ENCODE measurements around the gene SPRR4.

SPRR4 gene, protein sequence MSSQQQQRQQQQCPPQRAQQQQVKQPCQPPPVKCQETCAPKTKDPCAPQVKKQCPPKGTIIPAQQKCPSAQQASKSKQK

DNA sequence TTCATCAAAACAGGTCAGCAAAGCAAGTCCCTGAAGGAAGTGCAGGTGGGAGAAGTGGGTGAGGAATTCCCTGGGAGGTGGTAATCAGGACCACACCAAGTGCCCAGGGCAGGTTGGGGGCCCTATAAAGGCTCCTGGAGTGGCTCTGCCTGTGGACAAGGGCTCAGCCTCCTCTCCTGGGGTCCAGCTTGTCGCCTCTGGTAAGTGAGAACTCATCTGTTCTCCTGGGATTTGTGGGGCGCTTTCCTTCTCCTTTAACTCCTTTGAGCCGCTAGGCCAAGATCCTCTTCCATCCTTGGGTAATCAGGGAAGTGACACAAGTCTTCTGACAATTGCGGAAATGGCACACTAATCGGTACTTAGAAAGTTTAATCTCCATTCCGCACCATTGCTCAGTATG lies at the start of gene SPRR4:
Gene SPRR4, plus strand, starts transcription at position 154 of the 400 bp plus-strand sequence. CDS start 1,243 bp downstream, outside the sequence.
- TF ChIP-seq POLR2A (IDR thresholded peaks at IDR 0.05; ENCODE audit: low read depth, low read length), result no peak
- FAIRE-seq (no peak), DNase-seq (ENCODE audit: insufficient read length, low spot score) (no peak)

DNA sequence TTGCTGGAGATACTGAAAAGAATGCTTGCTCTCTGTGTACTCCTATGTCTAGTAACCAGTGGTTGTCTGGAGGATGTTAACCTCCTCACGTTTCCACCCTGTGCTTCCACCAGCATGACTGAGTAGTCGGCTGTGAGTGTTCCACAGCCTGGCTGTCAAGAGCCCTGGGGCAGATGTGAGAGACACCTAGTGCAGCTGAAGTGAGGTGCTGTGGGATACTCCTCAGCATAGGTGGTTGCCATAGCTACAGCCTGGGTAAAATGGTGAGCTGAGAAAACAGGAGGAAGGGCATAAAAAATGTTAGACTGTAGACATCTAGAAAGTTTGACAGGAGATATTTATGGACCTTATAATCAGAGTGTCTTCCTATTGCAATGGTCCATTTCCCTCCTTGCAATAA lies 46.3 kb upstream of the SPRR4 start:
- no peak for TF ChIP-seq POLR2A (IDR thresholded peaks at IDR 0.05; ENCODE audit: low read depth, low read length)
- DNase-seq (ENCODE audit: insufficient read length, low spot score) (no peak), FAIRE-seq (no peak)

DNA sequence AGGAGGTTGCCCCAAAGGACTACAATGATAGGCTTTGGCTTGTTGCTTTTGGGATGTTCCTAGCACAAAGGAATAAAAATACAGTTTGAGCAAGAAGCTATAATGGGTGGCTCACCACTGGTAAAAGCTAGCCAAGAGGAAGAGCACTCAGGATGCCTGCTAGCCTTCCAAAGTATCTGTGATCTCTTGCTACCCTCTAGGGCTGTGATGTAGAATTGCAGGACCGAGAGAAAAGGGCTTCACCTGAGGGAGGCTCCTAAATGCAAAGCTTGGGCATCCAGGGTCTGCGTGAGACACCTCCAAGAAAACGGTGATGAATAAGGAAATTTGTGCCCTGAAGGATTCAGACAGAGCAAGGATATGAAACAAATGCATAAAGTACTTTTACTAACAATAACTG lies 44.4 kb upstream of the SPRR4 start:
- FAIRE-seq, result no peak
- no peak for TF ChIP-seq POLR2A (IDR thresholded peaks at IDR 0.05; ENCODE audit: low read depth, low read length)
- no peak for DNase-seq (ENCODE audit: insufficient read length, low spot score)

DNA sequence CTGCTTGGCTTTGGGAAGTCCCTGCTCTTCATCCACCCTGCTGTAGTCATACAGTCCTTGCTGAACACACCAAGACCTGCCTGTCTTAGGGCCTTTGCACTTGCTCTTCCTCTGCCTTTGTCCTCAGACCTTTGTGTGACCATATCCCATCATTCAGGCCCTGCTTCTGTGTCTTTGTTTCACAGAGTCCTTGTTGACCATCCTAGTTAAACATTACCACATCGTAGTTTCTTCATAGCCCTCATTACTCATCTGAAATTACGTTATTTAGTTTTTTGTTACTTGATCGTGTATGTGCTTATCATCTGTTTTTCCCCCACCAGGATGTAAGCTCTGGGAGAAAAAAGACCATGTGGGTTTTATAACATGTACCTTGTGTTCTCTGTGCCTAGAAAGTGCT lies 41.8 kb upstream of the SPRR4 start:
- no peak for TF ChIP-seq POLR2A (IDR thresholded peaks at IDR 0.05; ENCODE audit: low read depth, low read length)
- DNase-seq (ENCODE audit: insufficient read length, low spot score), result no peak
- no peak for FAIRE-seq

DNA sequence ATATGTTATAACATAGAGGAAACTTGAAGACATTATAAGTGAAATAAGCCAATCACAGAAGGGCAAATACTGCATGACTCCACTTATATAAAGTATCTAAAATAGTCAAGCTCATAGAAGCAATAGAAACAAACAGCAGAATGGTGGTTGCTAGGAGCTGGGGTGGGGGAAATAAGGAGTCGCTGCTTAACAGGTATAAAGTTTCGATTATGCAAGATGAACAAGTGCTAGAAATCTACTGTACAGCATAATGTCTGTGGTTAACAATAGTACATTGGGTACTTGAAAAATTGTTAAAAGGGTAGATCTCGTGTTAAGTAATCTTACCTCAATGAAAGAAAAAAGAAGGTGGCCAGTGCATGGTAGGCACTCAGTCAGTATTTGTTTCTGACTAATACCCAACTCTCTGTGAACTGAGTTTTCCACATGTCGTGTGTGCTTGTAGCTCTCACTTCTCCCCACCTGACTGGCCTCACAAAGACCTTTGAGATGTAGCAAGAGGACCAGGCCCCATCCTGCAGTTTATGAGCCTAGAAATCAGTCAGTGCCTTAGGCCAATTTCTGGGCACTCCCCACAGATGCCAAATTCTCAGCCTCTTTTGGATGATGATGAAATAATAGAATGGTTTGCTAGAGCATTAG lies 38.2 kb upstream of the SPRR4 start:
- no peak for DNase-seq (ENCODE audit: insufficient read length, low spot score)
- no peak for FAIRE-seq
- no peak for TF ChIP-seq POLR2A (IDR thresholded peaks at IDR 0.05; ENCODE audit: low read depth, low read length)

DNA sequence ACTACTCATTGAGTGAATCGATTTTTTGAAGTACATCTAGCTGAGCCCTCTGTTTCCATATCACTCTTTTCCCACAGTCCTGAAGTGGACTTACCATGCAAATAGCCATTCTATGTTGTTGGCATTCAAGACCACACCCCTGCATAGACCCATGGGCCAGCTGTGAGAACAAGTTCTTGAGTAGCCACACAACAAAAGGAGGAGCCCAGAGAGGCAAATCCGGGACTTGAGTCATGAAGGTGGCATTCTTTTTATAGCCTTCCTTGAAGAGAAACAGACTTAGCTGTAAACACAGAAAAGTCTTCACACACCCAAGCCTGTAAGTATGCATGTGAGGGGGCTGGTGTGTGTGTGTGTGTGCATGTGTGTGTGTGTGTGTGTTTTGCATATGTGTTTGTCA lies 37.3 kb upstream of the SPRR4 start:
- no peak for FAIRE-seq
- TF ChIP-seq POLR2A (IDR thresholded peaks at IDR 0.05; ENCODE audit: low read depth, low read length), result no peak

DNA sequence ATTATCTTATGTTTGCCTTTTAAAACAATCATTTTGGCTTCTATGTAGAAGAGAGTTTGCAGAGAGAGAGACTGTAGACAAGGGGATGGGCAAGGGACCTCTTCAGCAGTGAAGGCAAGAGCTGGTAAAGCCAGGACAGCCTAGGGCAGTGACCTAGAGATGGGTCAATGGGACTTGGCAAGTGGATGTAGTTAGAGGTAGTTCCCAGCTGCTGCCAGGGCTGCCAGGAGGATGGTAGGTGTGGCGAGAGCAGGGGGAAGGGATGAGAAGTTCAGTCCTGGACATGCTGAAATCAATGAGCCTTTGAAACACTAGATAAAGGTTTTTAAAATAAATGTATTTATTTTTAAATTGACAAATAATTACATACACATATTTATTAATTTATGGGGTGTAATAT lies 29.8 kb upstream of the SPRR4 start:
- no peak for TF ChIP-seq POLR2A (IDR thresholded peaks at IDR 0.05; ENCODE audit: low read depth, low read length)
- FAIRE-seq (no peak), DNase-seq (ENCODE audit: insufficient read length, low spot score) (no peak)

More for the DNA sequence above, 37.3 kb upstream of the SPRR4 start:
- DNase-seq (ENCODE audit: insufficient read length, low spot score), result no peak

DNA sequence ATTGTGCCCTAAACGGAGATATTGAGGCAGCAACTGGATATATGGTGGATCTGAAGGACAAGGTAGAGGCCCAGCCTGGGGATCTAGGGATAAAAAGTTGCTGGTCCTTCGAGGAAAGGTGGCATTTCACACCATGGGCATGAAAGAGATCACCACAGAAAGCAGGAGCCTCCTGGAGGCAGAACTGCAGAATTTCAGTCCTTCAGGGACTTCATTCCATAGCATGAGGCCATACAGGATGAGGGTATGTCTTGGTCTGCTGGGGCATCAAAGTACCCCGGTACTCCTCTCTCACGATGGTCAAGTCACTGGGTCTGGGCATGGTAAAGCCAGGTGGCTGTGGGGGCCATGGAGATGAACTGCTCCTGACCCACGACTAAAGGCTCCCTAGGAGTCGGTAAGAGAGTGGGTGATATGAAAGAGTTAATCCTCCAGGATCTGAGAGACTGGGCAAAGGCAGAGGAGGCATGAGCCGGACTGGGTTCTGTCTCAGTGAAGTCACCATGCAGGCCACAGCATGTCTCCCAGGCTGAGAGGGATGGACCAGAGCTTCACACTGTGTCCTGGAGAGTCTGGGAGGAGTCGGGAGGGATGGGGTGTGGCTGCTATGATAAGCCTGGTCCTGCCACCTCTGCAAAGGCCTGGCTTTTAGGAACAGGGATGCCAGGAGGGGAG lies 29.3 kb upstream of the SPRR4 start:
- no peak for TF ChIP-seq POLR2A (IDR thresholded peaks at IDR 0.05; ENCODE audit: low read depth, low read length)
- DNase-seq (ENCODE audit: insufficient read length, low spot score) (no peak), FAIRE-seq (no peak)

DNA sequence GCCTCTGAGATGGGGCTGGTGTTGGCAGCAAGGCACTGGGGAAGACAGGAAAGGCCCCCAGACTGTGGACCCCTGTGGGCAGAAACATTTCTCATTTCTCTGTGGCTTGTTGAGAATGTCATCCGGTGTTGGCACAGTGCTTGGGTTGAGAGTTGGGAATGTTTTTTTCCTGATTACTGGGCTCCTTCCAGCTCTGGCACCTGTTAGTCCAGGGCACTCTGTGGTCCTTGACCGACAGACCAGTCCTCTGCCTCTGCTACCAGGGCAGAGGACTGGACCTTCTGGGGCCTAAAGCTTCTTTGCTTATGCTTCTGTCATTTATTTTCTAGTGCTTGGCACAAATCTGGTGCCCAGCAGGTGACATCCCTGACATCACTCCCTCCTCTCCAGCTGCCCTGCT lies 28.3 kb upstream of the SPRR4 start:
- no peak for TF ChIP-seq POLR2A (IDR thresholded peaks at IDR 0.05; ENCODE audit: low read depth, low read length)
- DNase-seq (ENCODE audit: insufficient read length, low spot score) (no peak), FAIRE-seq (no peak)

DNA sequence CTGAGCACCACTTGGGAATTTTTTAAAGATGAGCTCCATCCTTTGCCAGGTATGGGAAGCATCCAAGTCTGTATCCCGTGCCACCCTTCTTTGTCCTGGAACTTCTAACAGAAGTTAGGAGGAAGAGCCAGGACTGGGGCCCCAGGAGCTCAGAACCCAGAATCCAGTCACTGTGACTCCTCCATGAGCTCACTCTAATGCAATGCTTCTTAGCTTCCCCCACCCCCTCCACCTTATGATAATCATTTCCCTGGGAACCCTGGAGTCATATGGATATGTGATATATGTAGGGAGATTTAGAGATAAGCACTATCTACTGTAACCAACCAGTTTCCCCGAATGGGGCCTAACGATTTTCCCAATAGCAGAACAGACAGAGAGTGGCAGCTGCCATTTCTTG lies 24.2 kb upstream of the SPRR4 start:
- FAIRE-seq (no peak), DNase-seq (ENCODE audit: insufficient read length, low spot score) (no peak)
- no peak for TF ChIP-seq POLR2A (IDR thresholded peaks at IDR 0.05; ENCODE audit: low read depth, low read length)

DNA sequence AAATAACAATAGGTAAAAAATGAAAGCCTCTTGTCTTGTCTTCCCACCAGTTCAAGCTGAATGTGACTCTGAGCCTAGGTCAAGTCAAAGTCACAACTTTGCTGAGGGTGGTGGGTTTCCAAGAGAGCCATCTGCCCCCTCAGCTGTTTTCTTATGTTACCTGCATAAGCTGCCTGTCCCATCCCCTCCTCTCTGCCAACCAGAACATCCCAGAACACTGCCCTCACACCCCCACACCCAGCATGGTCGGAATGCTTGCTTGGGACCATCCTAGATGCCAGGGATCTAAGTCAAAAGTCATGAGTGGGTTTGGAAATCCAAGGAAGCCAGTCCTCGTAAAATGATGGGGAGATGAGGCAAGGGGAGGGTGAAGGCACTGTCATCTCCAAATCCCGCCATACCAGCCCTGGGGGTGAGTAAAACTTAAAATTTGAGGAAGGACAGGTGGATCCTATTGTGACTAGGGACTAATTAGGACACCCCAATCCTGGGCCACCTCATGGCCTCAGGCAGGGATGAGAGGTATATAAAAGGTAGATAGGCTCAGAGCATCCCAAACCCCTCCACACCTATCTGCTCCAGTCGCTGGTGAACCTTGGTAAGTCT lies 23.7 kb upstream of the SPRR4 start, which contains the start of gene SPRR5:
Gene SPRR5, plus strand, starts transcription at position 556 of the 606 bp plus-strand sequence. CDS start 1,349 bp downstream, outside the sequence.
- DNase-seq (ENCODE audit: insufficient read length, low spot score), result no peak
- no peak for FAIRE-seq
- TF ChIP-seq POLR2A (IDR thresholded peaks at IDR 0.05; ENCODE audit: low read depth, low read length), result no peak

DNA sequence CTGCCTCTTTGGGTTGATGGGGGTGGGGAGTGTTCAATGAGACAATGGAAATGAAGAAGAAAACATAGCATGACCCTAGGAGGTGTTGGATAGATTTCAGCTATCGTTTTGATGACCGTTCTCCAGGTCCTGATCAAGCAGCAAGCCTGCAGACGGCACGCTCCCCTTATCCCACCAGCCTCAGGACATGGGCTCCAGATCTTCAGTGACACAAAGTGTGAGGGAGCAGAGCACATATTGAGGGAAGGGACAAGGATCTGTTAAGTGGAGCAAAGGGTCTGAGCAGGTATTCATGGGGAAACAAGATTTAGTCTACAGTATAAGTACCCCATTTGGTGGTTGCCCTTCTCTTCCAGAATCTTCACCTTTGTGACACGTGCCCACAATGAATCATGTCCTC lies 18.7 kb upstream of the SPRR4 start:
- FAIRE-seq, result no peak
- no peak for TF ChIP-seq POLR2A (IDR thresholded peaks at IDR 0.05; ENCODE audit: low read depth, low read length)
- DNase-seq (ENCODE audit: insufficient read length, low spot score), result no peak

DNA sequence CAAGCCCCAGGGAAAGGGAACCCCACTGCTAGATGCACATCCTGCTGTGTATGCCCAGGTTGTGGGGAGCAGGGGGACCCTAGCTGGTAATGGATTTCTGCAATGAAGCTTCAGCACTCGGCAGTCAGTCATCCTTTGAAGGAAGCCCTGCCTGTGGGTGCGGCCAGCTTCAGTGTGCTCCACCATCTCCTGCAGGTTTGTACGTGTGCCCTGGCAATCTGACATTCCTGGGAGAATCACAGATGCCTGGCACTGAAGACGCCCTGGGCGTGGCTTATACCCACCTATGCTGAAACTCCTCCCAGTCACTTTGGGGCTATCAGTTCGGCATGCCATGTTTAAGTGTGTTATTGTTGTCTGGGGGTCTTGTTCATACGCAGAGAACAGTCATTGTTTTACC lies 16.7 kb upstream of the SPRR4 start:
- DNase-seq (ENCODE audit: insufficient read length, low spot score), result no peak
- no peak for FAIRE-seq
- no peak for TF ChIP-seq POLR2A (IDR thresholded peaks at IDR 0.05; ENCODE audit: low read depth, low read length)

DNA sequence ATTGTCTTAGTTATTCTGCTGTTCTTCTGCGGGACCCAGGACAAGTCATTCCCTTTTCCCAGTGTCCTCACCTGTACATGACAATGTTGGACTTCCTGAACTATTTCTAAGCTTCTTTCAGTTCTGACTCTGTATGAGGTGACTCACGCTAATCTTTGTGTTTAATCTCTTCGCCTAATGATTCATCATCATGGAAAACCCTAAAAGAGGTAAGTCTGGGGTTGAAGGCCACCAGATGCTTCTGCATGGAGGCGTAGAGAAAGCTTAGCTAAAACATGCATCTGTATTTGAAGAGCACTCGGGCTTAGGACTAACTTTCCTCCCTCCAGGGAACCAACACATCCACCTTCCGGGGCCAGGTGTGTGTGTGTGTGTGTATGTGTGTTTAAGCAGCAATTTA lies 16.0 kb upstream of the SPRR4 start:
- FAIRE-seq, result no peak
- no peak for DNase-seq (ENCODE audit: insufficient read length, low spot score)
- TF ChIP-seq POLR2A (IDR thresholded peaks at IDR 0.05; ENCODE audit: low read depth, low read length), result no peak

DNA sequence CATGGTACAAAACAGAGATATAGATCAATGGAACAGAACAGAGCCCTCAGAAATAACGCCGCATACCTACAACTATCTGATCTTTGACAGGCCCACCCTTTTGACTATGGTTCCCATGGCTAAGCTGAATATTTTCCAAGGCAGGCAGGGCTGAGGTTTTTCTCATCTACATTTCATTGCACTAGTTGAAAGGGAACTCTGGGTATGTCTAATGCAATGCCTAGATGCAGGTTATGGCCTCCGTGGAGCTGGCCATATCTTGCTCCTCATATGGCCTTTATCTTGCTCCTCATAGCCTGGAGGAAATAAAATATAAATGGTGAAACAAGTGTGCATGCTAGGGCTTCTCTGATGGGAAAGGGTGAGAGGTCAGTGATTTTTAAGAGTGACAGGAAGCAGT lies 12.9 kb upstream of the SPRR4 start:
- no peak for TF ChIP-seq POLR2A (IDR thresholded peaks at IDR 0.05; ENCODE audit: low read depth, low read length)
- no peak for DNase-seq (ENCODE audit: insufficient read length, low spot score)
- no peak for FAIRE-seq

All from H54 (cell line).